ENCODE measurements around the gene FUT6.

FUT6 gene

GRCh38 chr19:5821521-5822180 is 17.9 kb downstream of the FUT6 start:
- DNase-seq (ENCODE audit: low read depth), result no peak
- TF ChIP-seq MAX (IDR thresholded peaks at IDR 0.05; ENCODE audit: low read depth, low read length) (no peak), CTCF (IDR thresholded peaks at IDR 0.05; ENCODE audit: low read depth, low read length) (no peak), POLR2A (IDR thresholded peaks at IDR 0.05; ENCODE audit: extremely low read depth, insufficient read length) (no peak), MYC (IDR thresholded peaks at IDR 0.05; ENCODE audit: low read depth, low read length) (no peak)
- H3K4me3 ChIP-seq (ENCODE audit: low read depth, low read length), result no peak overlapping the region

- no peak overlapping the region for H3K4me3 ChIP-seq (ENCODE audit: low read depth, low read length)
- TF ChIP-seq POLR2A (IDR thresholded peaks at IDR 0.05; ENCODE audit: extremely low read depth, insufficient read length), result no peak
- no peak for DNase-seq (ENCODE audit: low read depth)
These were observed 18.7 kb downstream of the FUT6 start for GRCh38 chr19:5820785-5821184.

- H3K4me3 ChIP-seq (ENCODE audit: low read depth, low read length), result no peak overlapping the region
- TF ChIP-seq MAX (IDR thresholded peaks at IDR 0.05; ENCODE audit: low read depth, low read length) (no peak), POLR2A (IDR thresholded peaks at IDR 0.05; ENCODE audit: extremely low read depth, insufficient read length) (no peak), CTCF (IDR thresholded peaks at IDR 0.05; ENCODE audit: low read depth, low read length) (no peak), MYC (IDR thresholded peaks at IDR 0.05; ENCODE audit: low read depth, low read length) (no peak)
- DNase-seq (ENCODE audit: low read depth), result no peak
These were observed 20.9 kb downstream of the FUT6 start for GRCh38 chr19:5818594-5818993.

GRCh38 chr19:5817218-5817617 is 22.3 kb downstream of the FUT6 start:
- TF ChIP-seq MYC (IDR thresholded peaks at IDR 0.05; ENCODE audit: low read depth, low read length), result no peak
- no peak for TF ChIP-seq CTCF (IDR thresholded peaks at IDR 0.05; ENCODE audit: low read depth, low read length)
- TF ChIP-seq MAX (IDR thresholded peaks at IDR 0.05; ENCODE audit: low read depth, low read length), result no peak
- no peak for TF ChIP-seq POLR2A (IDR thresholded peaks at IDR 0.05; ENCODE audit: extremely low read depth, insufficient read length)
- DNase-seq (ENCODE audit: low read depth), result no peak
- no peak overlapping the region for H3K4me3 ChIP-seq (ENCODE audit: low read depth, low read length)

GRCh38 chr19:5814852-5815246 is 24.7 kb downstream of the FUT6 start:
- TF ChIP-seq MAX (IDR thresholded peaks at IDR 0.05; ENCODE audit: low read depth, low read length) (no peak), POLR2A (IDR thresholded peaks at IDR 0.05; ENCODE audit: extremely low read depth, insufficient read length) (no peak), MYC (IDR thresholded peaks at IDR 0.05; ENCODE audit: low read depth, low read length) (no peak), CTCF (IDR thresholded peaks at IDR 0.05; ENCODE audit: low read depth, low read length) (no peak)
- H3K4me3 ChIP-seq (ENCODE audit: low read depth, low read length), result no peak overlapping the region
- DNase-seq (ENCODE audit: low read depth), result no peak

- TF ChIP-seq MAX (IDR thresholded peaks at IDR 0.05; ENCODE audit: low read depth, low read length) (no peak), MYC (IDR thresholded peaks at IDR 0.05; ENCODE audit: low read depth, low read length) (no peak)
- DNase-seq (ENCODE audit: low read depth), result no peak
These were observed 25.2 kb downstream of the FUT6 start for GRCh38 chr19:5814123-5814851.

More at GRCh38 chr19:5814123-5814851, 25.2 kb downstream of the FUT6 start:
- H3K4me3 ChIP-seq (ENCODE audit: low read depth, low read length), result no peak overlapping the region
